T-helper 1 cell treated with Interleukin-12 subunit alpha and Interleukin-12 subunit beta and Interleukin-4 antibody, amounts not matched to agents 30 μg/mL and 1 μg/mL, for 36 hours (primary cell): ENCODE measurements around the gene ERP44.
"Not testable (repeated sequence)": the region's sequence is repeated elsewhere in the genome, so short reads cannot be mapped to it uniquely, and the experiment has no call there.

Experiments used
- H3K27ac Mint-ChIP-seq: one replicate; pipeline ENCODE4 v1.8.0; 2021; ENCODE audit warnings: mild to moderate bottlenecking, mixed read lengths
- H3K27me3 Mint-ChIP-seq: one replicate; pipeline ENCODE4 v1.8.0; 2021; ENCODE audit warnings: low read depth, mixed read lengths
- H3K36me3 Mint-ChIP-seq: one replicate; pipeline ENCODE4 v1.8.0; 2021; ENCODE audit warnings: low read depth, mixed read lengths
- H3K4me1 Mint-ChIP-seq: one replicate; pipeline ENCODE4 v1.8.0; 2021; ENCODE audit warnings: low read depth, mixed read lengths
- H3K4me3 Mint-ChIP-seq: one replicate; pipeline ENCODE4 v1.8.0; 2021; ENCODE audit warnings: mild to moderate bottlenecking, moderate library complexity, mixed read lengths
- H3K9me3 Mint-ChIP-seq: one replicate; pipeline ENCODE4 v1.8.0; 2021; ENCODE audit warnings: mixed read lengths

ERP44 gene

GRCh38 chr9:100066539-100066938 is 32.3 kb downstream of the ERP44 start:
- Mint-ChIP-seq H3K9me3 (no peaks in the 10 kb centered on the region), H3K4me3 (no peak overlapping the region), H3K4me1 (peaks cover 8% of the 10 kb centered on the region), H3K36me3 (peaks cover 2% of the 10 kb centered on the region), H3K27me3 (no peaks in the 10 kb centered on the region), H3K27ac (no peak overlapping the region)

GRCh38 chr9:100064872-100065581 is 33.8 kb downstream of the ERP44 start:
- Mint-ChIP-seq H3K36me3 (peaks cover 2% of the 10 kb centered on the region), H3K4me3 (no peak overlapping the region), H3K4me1 (peaks cover 3% of the 10 kb centered on the region)

GRCh38 chr9:100063185-100063584 is 35.6 kb downstream of the ERP44 start:
- peaks cover 3% of the 10 kb centered on the region for H3K4me1 Mint-ChIP-seq
- no peak overlapping the region for H3K27ac Mint-ChIP-seq

More at GRCh38 chr9:100064872-100065581, 33.8 kb downstream of the ERP44 start:
- H3K27ac Mint-ChIP-seq: no peak overlapping the region
- H3K27me3 Mint-ChIP-seq: no peaks in the 10 kb centered on the region
- no peaks in the 10 kb centered on the region for H3K9me3 Mint-ChIP-seq

GRCh38 chr9:100062683-100063082 is 36.1 kb downstream of the ERP44 start:
- not testable (repeated sequence) for H3K9me3 Mint-ChIP-seq, H3K4me1 Mint-ChIP-seq, H3K27ac Mint-ChIP-seq, H3K27me3 Mint-ChIP-seq, H3K36me3 Mint-ChIP-seq, H3K4me3 Mint-ChIP-seq

More at GRCh38 chr9:100063185-100063584, 35.6 kb downstream of the ERP44 start:
- Mint-ChIP-seq H3K27me3 (no peaks in the 10 kb centered on the region), H3K4me3 (no peak overlapping the region), H3K9me3 (no peaks in the 10 kb centered on the region), H3K36me3 (peaks cover 7% of the 10 kb centered on the region)

GRCh38 chr9:100058699-100059579 is 39.9 kb downstream of the ERP44 start:
- Mint-ChIP-seq H3K9me3 (no peaks in the 10 kb centered on the region), H3K4me3 (no peak overlapping the region), H3K27ac (no peak overlapping the region)

GRCh38 chr9:100057624-100058023 is 41.2 kb downstream of the ERP44 start:
- Mint-ChIP-seq H3K4me3 (no peak overlapping the region), H3K4me1 (no peaks in the 10 kb centered on the region), H3K27me3 (no peaks in the 10 kb centered on the region), H3K27ac (no peak overlapping the region), H3K9me3 (no peaks in the 10 kb centered on the region), H3K36me3 (peaks cover 7% of the 10 kb centered on the region)

More at GRCh38 chr9:100058699-100059579, 39.9 kb downstream of the ERP44 start:
- H3K36me3 Mint-ChIP-seq: peaks cover 7% of the 10 kb centered on the region
- H3K27me3 Mint-ChIP-seq: no peaks in the 10 kb centered on the region
- no peaks in the 10 kb centered on the region for H3K4me1 Mint-ChIP-seq

- H3K4me1 Mint-ChIP-seq: no peaks in the 10 kb centered on the region
- H3K36me3 Mint-ChIP-seq: peaks cover 8% of the 10 kb centered on the region
- H3K4me3 Mint-ChIP-seq: no peak overlapping the region
- H3K9me3 Mint-ChIP-seq: no peaks in the 10 kb centered on the region
- H3K27me3 Mint-ChIP-seq: no peaks in the 10 kb centered on the region
- H3K27ac Mint-ChIP-seq: no peak overlapping the region
Measured at GRCh38 chr9:100056561-100056960, 42.2 kb downstream of the ERP44 start.

GRCh38 chr9:100052375-100052774 is 46.4 kb downstream of the ERP44 start:
- H3K9me3 Mint-ChIP-seq: no peaks in the 10 kb centered on the region
- no peak overlapping the region for H3K4me3 Mint-ChIP-seq
- H3K27ac Mint-ChIP-seq: no peak overlapping the region
- peaks cover 2% of the 10 kb centered on the region for H3K4me1 Mint-ChIP-seq
- H3K36me3 Mint-ChIP-seq: peaks cover 18% of the 10 kb centered on the region
- H3K27me3 Mint-ChIP-seq: no peaks in the 10 kb centered on the region

- H3K4me3 Mint-ChIP-seq: no peak overlapping the region
- no peaks in the 10 kb centered on the region for H3K9me3 Mint-ChIP-seq
- H3K36me3 Mint-ChIP-seq: peaks cover 31% of the 10 kb centered on the region
- H3K27me3 Mint-ChIP-seq: no peaks in the 10 kb centered on the region
- no peak overlapping the region for H3K27ac Mint-ChIP-seq
- peaks cover 2% of the 10 kb centered on the region for H3K4me1 Mint-ChIP-seq
Measured at GRCh38 chr9:100049551-100049950, 49.2 kb downstream of the ERP44 start.

GRCh38 chr9:100038472-100038871 is 60.3 kb downstream of the ERP44 start:
- H3K27me3 Mint-ChIP-seq: no peaks in the 10 kb centered on the region
- no peak overlapping the region for H3K27ac Mint-ChIP-seq
- peaks cover 50% of the 10 kb centered on the region for H3K36me3 Mint-ChIP-seq
- peaks cover 25% of the 10 kb centered on the region for H3K9me3 Mint-ChIP-seq
- H3K4me3 Mint-ChIP-seq: no peak overlapping the region
- peaks cover 22% of the 10 kb centered on the region for H3K4me1 Mint-ChIP-seq

- H3K4me1 Mint-ChIP-seq: peaks cover 21% of the 10 kb centered on the region
- no peaks in the 10 kb centered on the region for H3K27me3 Mint-ChIP-seq
- H3K4me3 Mint-ChIP-seq: no peak overlapping the region
- H3K27ac Mint-ChIP-seq: no peak overlapping the region
- H3K9me3 Mint-ChIP-seq: peaks cover 23% of the 10 kb centered on the region
- H3K36me3 Mint-ChIP-seq: peaks cover 35% of the 10 kb centered on the region
Measured at GRCh38 chr9:100033877-100034551, 64.8 kb downstream of the ERP44 start.

GRCh38 chr9:100030548-100030947 is 68.3 kb downstream of the ERP44 start:
- no peaks in the 10 kb centered on the region for H3K27me3 Mint-ChIP-seq
- no peak overlapping the region for H3K27ac Mint-ChIP-seq
- H3K4me1 Mint-ChIP-seq: peaks cover 23% of the 10 kb centered on the region
- peaks cover 12% of the 10 kb centered on the region for H3K9me3 Mint-ChIP-seq
- H3K36me3 Mint-ChIP-seq: peaks cover 18% of the 10 kb centered on the region
- no peak overlapping the region for H3K4me3 Mint-ChIP-seq

GRCh38 chr9:100029251-100029650 is 69.5 kb downstream of the ERP44 start:
- H3K36me3 Mint-ChIP-seq: peaks cover 13% of the 10 kb centered on the region
- H3K27me3 Mint-ChIP-seq: no peaks in the 10 kb centered on the region
- peaks cover 15% of the 10 kb centered on the region for H3K4me1 Mint-ChIP-seq
- no peak overlapping the region for H3K4me3 Mint-ChIP-seq
- peaks cover 11% of the 10 kb centered on the region for H3K9me3 Mint-ChIP-seq
- H3K27ac Mint-ChIP-seq: no peak overlapping the region

- no peaks in the 10 kb centered on the region for H3K27me3 Mint-ChIP-seq
- no peak overlapping the region for H3K27ac Mint-ChIP-seq
- peaks cover 7% of the 10 kb centered on the region for H3K4me1 Mint-ChIP-seq
- peaks cover 1% of the 10 kb centered on the region for H3K9me3 Mint-ChIP-seq
- peaks cover 9% of the 10 kb centered on the region for H3K36me3 Mint-ChIP-seq
- H3K4me3 Mint-ChIP-seq: no peak overlapping the region
Measured at GRCh38 chr9:100028201-100028784, 70.5 kb downstream of the ERP44 start.
